ENCODE results near the gene DUOX1.
"Not testable (repeated sequence)": the region's sequence is repeated elsewhere in the genome, so short reads cannot be mapped to it uniquely, and the experiment has no call there.

Gene DUOX1

GRCh38 chr15:45100884-45101625, 28.7 kb upstream of the DUOX1 start:
- H3K4me1 ChIP-seq, result no peaks in the 10 kb centered on the region
- no peak overlapping the region for H3K4me3 ChIP-seq
- no peak overlapping the region for H3K27ac ChIP-seq
- no peaks in the 10 kb centered on the region for H3K36me3 ChIP-seq
- H3K27me3 ChIP-seq, result peaks cover 0 to 13% of the 10 kb centered on the region in 2 donors
- intact Hi-C loops (cut with DNase I; ENCODE audit: low total_unique reads), result no loop called here
- no peak for TF ChIP-seq CTCF (IDR thresholded peaks at IDR 0.05)
- H3K9me3 ChIP-seq, result no peaks in the 10 kb centered on the region
- no peak for DNase-seq

- DNase-seq, result peak in 1 of 2 donors; percentile 53
- intact Hi-C loops (cut with DNase I; ENCODE audit: low total_unique reads), result no loop called here
- no peaks in the 10 kb centered on the region for H3K36me3 ChIP-seq
- no peak overlapping the region for H3K4me3 ChIP-seq
- no peak for TF ChIP-seq CTCF (IDR thresholded peaks at IDR 0.05)
- H3K9me3 ChIP-seq, result no peaks in the 10 kb centered on the region
- peaks cover 0 to 15% of the 10 kb centered on the region in 2 donors for H3K27me3 ChIP-seq
- no peak overlapping the region for H3K27ac ChIP-seq
- H3K4me1 ChIP-seq, result no peaks in the 10 kb centered on the region
Observed at GRCh38 chr15:45101749-45102148, 28.0 kb upstream of the DUOX1 start.

- H3K9me3 ChIP-seq, result no peaks in the 10 kb centered on the region
- H3K4me3 ChIP-seq, result no peak overlapping the region
- no peak for TF ChIP-seq CTCF (IDR thresholded peaks at IDR 0.05)
- H3K27me3 ChIP-seq, result peaks cover 0 to 15% of the 10 kb centered on the region in 2 donors
- no peaks in the 10 kb centered on the region for H3K4me1 ChIP-seq
- intact Hi-C loops (cut with DNase I; ENCODE audit: low total_unique reads), result no loop called here
- DNase-seq, result no peak
- no peak overlapping the region for H3K27ac ChIP-seq
- H3K36me3 ChIP-seq, result no peaks in the 10 kb centered on the region
Observed at GRCh38 chr15:45102226-45102625, 27.6 kb upstream of the DUOX1 start.

- DNase-seq; H3K9me3 ChIP-seq; intact Hi-C loops (cut with DNase I; ENCODE audit: low total_unique reads); H3K4me3 ChIP-seq; H3K4me1 ChIP-seq; H3K27ac ChIP-seq; H3K36me3 ChIP-seq: not testable (repeated sequence)
- H3K27me3 ChIP-seq, result peaks cover 0 to 28% of the 10 kb centered on the region in 2 donors
Observed at GRCh38 chr15:45104170-45104569, 25.6 kb upstream of the DUOX1 start.

- DNase-seq, result no peak
- Histone ChIP-seq H3K4me3 (no peak overlapping the region), H3K9me3 (no peaks in the 10 kb centered on the region), H3K36me3 (no peaks in the 10 kb centered on the region), H3K27me3 (peaks cover 0 to 38% of the 10 kb centered on the region in 2 donors), H3K4me1 (no peaks in the 10 kb centered on the region), H3K27ac (no peak overlapping the region)
- intact Hi-C loops (cut with DNase I; ENCODE audit: low total_unique reads), result no loop called here
- TF ChIP-seq CTCF (IDR thresholded peaks at IDR 0.05), result no peak
Observed at GRCh38 chr15:45105586-45105985, 24.2 kb upstream of the DUOX1 start.

GRCh38 chr15:45106002-45106790, 23.6 kb upstream of the DUOX1 start:
- H3K27ac ChIP-seq, result no peak overlapping the region
- H3K36me3 ChIP-seq, result no peaks in the 10 kb centered on the region
- no peaks in the 10 kb centered on the region for H3K9me3 ChIP-seq
- no peaks in the 10 kb centered on the region for H3K4me1 ChIP-seq
- intact Hi-C loops (cut with DNase I; ENCODE audit: low total_unique reads), result no loop called here
- TF ChIP-seq CTCF (IDR thresholded peaks at IDR 0.05), result no peak
- peak in 1 of 2 donors; percentile 57 for DNase-seq
- H3K4me3 ChIP-seq, result no peak overlapping the region
- peaks cover 0 to 40% of the 10 kb centered on the region in 2 donors for H3K27me3 ChIP-seq

Measured in tibial artery (tissue), 4 donors.